NCI-H446 treated with DMSO at 0.1 percent for 48 hours (cell line): ENCODE measurements around the gene RUNDC3A.
A peak's percentile ranks its signal among the peaks of the same experiment; 100 is the strongest.
"Not testable (repeated sequence)": the region's sequence is repeated elsewhere in the genome, so short reads cannot be mapped to it uniquely, and the experiment has no call there.

ENCODE experiments used
- DNase-seq: peaks from one replicate; lab custom pipeline; 2025; lab: John Stamatoyannopoulos, UW

Gene RUNDC3A

DNA sequence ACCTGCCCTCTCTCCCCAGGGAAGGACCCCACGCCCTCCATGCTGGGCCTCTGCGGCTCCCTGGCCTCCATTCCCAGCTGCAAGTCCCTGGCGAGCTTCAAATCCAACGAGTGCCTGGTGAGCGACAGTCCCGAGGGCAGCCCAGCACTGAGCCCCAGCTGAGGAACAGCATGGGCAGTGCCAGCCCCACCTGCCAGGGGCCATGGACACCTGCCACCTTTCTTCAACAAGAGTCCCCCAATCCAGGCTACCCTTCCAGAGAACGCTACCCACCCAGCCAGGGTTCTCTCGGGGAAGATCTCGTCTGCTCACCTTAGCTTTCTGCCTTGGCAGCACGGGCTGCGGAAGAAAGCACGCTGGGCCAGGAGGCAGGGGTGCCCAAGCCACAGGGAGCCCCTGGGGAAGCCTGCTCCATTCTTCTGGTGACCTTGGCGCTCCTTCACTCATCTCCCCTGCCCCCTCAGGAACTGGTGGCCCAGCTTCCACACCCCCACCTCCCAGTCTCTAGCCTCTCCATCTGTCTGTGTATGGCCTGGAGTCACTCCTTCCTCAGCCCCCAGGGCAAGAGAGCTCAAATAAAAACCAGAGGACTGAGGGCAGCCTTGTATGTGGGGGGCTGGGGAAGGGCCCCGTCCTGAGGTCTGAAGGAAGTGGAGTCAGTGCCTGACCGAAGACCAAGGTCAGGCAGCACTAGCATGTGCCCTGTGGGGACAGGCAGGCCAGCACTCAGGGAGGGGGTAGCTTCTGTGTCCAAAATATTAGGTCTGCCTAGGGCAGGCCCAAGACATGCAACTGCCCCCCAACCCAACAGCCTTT is 9.9 kb downstream of the RUNDC3A start:
- DNase-seq, result no peak

DNA sequence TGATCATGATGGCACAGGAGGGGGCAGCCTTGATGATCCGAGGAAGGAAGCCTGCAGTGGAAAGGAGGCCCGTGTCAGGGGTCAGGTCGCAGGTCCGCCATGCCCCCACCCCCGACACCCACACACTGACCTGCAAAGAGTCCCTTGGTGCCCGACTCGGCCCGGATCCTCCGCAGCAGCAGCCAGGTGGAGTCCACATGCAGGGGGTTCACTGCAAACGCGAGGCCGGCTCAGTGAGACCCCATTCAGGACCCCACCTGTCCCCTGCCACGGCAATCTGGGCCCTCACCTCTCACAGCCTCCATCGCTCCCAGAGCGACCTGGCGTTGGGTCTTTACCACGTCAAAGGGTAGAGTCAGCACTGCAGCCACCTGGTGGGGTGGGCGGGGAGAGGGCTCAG is 11.7 kb downstream of the RUNDC3A start:
- DNase-seq, result no peak

DNA sequence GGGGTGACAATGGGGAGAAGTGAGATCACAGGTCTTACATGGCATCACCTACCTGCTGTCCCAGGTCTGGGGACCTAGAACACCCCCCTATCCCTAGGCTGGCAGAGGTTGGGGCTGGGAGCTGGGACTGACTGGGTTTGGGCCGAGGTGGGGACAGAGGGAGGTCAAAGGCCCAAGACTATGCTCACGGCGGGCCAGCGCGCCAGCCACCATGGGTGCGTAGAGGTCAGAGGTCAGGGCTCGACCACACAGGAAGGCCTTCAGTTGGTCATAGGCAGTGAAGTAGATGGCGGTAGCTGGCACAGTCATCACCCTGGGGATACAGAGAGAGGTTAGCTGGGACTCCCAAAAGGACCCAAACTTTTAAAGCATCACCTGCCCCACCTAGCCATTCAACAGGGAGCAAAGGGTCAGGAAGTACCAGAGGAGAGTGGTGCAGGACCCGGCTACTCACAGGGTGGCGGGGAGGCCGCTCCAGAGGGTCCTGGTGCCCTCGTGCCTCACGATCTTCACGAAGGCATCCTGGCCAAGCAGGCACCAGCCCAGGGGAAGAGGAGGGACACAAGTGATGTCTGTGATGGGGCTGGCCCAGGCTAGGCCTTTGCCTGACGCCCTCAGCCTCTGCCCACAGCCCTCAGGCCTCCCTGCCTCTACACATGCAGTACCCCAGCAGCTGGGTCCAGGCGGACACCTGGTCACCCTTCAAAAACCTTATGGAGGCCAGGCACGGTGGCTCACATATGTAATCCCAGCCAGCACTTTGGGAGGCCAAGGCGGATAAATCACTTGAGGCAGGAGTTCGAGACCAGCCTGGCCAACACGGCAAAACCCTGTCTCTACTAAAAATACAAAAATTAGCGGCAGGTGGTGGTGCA is 13.1 kb downstream of the RUNDC3A start:
- DNase-seq, result no peak

DNA sequence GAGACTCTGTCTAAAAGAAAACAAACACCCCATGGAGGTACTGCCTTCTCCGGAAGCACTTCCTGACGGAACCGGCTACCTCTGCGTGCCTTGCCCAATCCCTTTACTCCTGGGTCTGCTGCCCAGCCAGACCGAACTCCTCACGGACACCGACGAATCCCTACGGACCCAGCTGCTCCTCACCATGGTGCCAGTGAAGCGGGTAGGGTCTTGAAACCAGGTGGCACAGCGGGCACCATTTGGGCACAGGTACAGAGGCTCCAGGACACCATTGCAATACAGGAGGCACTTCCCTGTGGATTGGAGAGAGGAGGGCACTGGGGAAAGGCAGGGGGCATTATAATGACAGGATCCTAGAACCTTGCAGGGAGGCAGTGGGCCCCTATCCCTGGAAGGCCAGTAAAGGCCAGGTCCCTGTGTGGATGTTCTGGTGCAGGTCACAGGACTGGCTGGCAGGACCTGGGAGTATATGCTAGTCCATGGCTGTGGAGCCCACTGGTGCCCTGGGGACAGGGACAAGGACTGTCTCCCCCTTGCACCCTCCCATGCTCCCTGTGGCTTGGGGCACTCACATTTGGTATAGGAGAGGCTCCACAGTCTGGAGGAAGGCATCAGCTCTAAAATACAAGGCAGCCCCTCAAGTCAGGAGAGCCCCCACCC is 14.0 kb downstream of the RUNDC3A start:
- DNase-seq, result no peak

DNA sequence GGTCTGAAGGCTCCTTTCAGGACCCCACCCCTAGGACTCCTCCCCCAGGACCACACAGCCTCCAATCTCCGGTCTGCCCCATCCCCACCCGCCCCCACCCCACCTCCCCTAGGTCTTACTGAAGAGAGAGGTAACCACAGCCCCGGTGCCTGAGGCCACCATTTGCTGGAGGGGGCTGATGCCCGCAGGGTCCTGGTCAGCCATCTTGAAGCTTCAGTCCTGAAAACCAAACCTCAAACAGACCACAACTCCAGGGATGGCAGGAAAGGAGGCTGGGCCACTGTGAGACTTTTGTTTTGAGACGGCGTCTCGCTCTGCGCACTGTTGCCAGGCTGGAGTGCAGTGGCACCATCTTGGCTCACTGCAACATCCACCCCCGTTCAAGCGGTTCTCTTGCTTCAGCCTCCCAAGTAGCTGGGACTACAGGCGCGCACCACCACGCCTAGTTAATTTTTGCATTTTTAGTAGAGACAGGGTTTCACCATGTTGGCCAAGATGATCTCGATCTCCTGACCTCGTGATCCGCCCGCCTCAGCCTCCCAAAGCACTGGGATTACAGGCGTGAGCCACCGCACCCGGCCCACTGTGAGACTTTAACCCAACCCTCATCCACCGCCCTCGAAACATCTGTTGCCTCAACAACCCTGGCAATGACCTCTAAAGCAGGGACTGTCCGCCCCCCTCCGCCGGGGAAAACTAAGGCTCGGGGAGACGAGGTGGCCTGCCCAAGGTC is 15.1 kb downstream of the RUNDC3A start:
- DNase-seq, result no peak

DNA sequence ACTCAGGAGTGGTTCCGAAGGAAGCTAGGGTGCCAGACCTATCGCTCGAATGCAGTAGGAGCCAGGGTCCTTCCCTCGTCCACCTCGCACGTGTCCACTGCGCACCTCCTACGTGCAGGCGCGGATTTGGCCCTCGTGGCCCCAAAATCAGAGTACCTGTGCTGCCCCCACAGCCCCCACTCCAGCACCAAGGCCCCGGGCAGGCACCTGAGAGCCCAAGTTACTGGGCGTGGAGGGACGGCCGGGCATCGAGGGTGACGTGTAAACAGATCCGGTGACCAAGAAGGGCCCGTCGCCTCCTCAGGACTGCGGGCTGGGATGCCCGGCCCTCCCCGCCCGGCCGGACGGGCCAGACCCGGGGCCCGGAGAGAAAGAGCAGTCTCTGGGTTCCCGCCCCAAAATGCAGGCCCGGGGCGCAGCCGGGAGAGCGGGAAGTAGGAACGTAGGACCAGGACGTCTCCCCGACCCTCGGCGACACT is 15.7 kb downstream of the RUNDC3A start:
- no peak for DNase-seq

DNA sequence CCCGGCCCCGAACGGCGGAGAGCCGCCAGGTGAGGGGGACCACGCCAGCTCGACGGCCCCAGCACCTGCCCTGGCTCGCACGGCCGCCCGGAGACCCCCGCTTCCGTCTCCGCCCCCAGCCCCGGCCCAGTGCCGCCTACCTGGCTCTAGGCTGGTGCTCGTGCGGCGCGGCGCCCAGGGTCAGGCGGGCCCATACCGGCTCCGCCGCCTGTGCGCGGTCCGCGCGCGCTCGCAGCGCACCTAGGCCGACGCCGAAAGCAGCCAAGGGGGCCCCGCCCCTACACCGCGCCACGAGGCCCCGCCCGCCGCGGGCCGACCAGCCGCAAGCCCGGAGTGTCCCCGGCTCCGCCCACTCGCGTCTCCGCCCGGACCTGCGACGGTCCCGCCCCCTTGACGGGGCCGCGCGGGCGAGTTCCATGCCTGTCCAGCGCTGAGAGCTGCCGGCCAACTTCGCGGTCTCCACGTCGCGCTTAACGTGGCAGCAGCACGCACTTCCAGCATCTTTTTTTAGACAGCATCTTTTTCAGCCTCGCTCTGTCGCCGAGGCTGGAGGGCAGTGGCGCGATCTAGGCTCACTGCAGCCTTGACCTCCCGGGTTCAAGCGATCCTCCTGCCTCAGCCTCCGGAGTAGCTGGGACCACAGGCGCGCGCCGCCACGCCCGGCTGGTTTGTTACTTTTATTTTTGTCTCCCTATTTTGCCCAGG is 16.3 kb downstream of the RUNDC3A start, which contains the start of gene SLC25A39:
Gene SLC25A39, minus strand, starts transcription at position 253 of the 705 bp plus-strand sequence. CDS start 1,261 bp downstream, outside the sequence.
- peak; percentile 70 for DNase-seq

DNA sequence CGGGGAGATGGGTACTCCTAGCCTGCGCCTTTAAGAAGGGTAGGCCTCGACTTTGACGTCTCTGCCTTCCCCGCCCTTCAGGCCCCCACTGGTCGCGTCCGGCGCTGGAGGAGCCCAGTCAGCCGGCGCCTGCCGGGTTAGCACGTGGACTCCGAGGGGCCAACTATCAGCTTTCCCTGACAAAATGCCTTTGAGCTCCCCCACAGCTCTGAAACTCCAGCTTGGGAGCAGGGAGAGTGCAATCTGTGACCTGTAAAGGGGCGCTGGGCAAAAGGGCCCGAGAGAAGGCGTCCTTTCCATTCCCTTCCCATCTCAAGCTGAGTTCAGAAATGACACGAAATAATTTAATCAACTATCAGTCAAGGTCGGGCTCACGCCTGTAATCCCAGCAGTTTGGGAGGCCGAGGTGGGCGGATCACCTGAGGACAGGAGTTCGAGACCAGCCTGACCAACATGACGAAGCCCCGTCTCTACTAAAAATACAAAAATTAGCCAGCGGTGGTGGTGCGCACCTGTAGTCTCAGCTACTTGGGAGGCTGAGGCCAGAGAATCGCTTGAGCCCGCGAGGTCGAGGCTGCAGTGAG is 18.6 kb downstream of the RUNDC3A start:
- peak; percentile 89 for DNase-seq

DNA sequence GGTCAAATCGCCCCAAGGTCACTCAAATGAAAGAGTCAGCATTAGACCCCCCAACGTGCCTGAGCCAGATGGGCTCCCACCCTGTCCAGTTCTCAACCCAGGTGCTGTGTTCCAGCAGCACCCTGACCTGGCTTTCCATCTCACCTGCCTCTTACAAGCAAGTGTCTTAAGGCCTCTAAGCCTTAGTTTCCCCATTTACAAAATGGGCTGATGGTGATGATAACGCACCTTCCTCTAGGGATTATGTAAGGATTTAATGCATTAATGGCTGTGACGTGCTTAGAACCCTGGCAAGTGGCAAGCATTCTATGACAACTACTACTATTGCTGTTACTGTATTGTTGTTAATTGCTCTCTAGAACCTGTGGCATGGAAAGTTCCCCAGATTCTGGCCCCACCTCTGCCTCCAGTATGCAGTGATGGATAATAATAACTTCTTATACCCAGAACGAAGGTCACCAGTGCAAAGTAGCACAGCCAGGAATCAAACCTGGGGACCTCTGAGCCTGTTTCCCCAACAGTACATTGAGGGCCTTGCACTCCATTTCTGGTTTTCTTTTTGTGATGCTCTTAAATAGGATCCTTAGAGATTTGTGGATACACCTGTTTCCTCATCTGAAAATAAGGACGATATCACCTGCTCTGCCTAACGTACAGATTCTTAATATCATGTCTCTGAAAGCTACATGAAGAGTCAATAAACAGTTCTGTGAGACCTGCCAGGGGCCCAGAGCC is 19.5 kb downstream of the RUNDC3A start:
- DNase-seq, result no peak

DNA sequence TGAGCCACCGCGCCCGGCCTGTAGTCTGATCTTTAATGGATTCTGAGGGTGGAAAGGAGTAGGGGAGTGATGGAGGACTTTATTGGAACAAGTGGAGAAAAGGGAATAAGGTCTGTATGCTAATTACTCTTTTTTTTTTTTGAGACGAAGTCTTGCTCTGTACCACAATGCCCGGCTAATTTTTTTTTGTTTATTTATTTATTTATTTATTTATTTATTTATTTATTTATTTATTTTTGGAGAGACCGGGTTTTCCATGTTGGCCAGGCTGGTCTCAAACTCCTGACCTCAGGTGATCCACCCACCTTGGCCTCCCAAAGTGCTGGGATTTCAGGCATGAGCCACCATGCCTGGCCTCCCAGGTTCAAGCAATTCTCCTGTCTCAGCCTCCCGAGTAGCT is 21.1 kb downstream of the RUNDC3A start:
- not testable (repeated sequence) for DNase-seq

DNA sequence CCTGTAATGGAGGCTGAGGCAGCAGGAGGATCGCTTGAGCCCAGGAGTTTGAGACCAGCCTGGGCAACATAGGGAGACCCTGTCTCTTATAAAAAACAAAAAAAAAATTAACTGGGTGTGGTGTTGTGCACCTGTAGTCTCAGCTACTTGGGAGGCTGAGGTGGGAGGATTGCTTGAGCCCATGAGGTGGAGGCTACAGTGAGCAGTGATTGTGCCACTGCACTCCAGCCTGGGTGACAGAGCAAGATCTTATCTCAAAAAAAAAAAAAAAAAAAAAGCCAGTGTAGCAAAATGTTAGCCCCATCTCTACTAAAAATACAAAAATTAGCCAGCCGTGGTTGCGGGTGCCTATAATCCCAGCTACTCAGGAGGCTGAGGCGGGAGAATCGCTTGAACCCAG is 21.9 kb downstream of the RUNDC3A start:
- DNase-seq, result not testable (repeated sequence)

DNA sequence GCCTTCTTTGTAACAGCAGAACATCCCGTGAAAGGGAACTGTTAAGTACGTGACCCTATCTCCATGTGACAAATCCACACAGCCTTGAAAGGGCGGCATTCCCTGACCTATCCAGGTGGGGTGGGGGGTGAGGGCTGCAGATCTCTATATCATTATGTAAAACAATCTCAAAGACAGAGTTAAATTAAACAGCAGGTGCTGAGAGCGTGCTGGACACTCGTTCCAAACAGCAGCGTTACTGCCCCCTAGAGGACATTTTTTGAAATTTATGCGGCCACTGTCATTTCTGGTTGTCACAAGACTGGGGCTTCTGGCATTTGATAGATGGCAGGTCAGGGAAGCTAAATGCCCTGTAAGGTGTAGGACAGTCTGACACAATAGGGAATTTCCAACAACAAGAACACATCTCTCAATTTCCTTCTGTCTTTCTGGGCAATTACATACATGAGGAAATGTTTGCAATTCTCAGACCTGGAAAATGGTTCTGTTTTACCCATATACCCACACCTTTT is 22.9 kb downstream of the RUNDC3A start:
- peak; percentile 16 for DNase-seq

DNA sequence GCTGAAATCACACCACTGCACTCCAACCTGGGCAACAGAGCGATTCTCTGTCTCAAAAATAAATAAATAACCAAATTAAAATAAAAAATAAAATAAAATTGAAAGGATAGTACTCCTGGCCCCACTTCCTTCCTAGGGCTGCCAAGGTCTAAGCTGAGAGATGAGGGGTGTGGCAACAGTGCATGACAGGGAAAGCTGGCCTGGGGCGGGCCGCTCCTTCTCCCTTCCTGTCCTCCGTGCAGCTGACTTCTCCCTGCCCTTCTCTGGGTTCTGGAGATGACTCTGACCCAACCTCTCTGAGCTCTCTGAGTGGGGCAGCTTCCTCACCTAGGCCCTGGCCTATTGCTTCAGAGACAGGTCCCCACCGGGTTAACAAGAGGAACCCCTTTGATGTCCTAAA is 25.0 kb downstream of the RUNDC3A start:
- DNase-seq, result no peak

DNA sequence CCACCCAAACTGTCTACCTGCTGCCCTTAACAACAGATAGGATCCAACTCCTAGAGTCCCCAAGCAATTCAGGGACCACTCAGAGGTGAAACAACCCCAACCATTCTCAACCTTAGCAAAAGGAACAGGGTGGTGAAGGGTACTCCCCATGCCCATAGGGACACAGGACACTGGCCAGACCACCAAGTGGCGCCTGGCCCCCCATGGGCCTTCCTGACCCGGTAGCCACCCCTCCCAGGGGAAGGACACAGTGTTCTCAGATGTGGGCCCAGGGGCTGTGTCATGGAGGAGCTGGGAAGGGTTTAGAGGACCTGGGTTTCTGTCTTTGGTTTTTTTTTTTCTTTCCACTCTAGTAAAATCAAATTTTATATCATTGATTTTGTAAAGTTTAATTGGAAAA is 25.9 kb downstream of the RUNDC3A start:
- DNase-seq, result no peak

DNA sequence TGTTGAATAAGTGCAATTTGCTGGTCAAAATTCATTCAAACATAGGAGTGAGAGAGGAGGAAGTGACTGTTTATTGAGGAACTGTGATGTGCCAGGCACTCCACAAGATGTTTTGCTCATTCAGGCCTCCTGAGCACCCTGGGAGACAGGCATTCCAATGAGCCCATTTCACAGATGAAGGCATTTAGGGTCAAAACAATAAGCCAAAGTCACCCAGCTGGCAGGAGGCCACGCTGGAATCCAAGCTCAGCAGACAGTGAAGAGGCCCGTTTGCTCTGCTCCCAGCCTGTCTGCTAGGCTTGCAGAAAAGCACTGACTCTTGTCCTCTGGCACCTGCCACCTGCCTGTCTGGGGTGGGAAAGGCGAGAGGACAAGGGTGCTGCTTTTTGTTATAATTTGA is 26.3 kb downstream of the RUNDC3A start:
- DNase-seq, result no peak

DNA sequence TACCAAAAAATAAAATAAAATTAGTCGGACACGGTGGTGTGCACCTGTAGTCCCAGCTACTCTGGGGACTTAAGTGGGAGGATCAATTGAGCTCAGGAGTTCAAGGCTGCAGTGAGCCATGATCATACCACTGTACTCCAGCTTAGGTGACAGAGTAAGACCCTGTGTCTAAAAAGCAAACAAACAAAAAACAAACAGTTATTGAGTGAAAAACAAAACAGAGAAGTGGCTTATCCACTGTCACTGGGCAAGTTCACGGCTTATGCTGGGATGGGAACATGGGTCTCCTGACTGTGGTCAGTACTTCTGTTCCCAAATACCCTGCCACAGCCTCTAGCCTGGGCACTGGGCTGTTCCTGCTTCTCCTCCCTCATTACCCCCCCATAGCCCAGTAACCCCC is 27.2 kb downstream of the RUNDC3A start:
- no peak for DNase-seq

DNA sequence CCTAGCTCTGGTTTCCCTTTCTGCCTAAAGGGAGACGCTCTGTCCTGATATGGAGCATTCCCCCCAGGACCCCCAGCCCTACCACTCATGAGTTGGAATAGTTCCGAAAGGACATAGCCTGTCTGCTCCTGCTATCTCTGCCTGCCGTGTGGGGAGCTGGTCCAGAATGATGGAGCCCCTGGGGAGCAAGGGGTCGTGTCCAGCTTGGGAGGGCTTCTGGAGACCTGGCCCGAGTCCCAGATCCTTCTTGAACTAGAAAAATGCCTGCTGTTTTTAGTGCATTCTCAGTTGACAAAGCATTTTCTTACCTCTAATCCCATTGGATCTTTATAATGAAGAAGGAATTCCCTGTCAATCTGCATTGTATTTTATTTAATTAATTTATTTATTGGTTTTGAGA is 27.6 kb downstream of the RUNDC3A start:
- DNase-seq, result no peak

DNA sequence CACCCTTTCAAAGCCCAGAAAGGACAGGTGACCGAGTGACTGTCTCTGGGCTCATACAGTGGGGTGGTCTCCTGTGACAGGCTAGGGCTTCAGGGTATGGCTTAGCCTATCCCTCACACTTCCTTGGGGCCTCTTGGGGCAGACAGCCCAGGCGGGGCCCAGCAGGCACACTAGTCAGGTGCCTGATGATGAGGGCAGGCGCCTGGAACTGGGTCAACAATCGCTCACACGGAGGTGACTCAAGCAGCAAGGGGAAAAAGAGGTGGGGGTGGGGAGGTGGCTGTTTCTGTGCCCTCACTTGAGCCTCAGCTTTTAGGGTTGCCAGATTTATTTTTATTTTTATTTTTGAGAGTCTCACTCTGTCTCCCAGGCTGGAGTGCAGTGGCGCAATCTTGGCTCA is 30.3 kb downstream of the RUNDC3A start:
- DNase-seq, result no peak

DNA sequence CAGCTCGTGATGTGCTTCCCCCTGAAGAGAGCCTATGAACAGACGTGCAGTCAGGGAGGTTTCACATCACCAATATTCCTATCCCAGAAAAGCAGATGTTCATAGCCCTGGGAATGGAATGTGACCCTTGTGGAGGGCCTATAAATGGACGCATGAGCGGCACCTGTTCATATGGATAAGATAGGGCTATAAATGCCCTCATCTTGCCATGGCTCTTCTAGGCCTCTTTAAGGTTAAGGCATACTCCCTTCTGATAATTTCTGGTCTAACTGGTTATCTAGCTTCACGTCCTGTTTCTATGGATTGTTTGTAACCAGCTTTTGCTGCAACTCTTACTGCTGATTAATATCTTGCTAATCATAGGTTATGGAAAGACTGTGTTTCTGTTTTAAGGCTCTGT is 32.2 kb downstream of the RUNDC3A start:
- DNase-seq, result not testable (repeated sequence)
